HEK293T (cell line): ENCODE data around the gene RBMS1.

ENCODE experiments used
- ARNT ChIP-seq: fragments of 450-650 bp; IDR thresholded peaks from 2 replicates; pipeline ENCODE4 v1.6.1; 2017; ENCODE audit warnings: mild to moderate bottlenecking
- BHLHE40 ChIP-seq: fragments of 450-650 bp; IDR thresholded peaks from 2 replicates; pipeline ENCODE4 v1.6.1; 2016; ENCODE audit warnings: mild to moderate bottlenecking, moderate library complexity, borderline replicate concordance
- FOXM1 ChIP-seq: fragments of 450-650 bp; IDR thresholded peaks from 2 replicates; pipeline ENCODE4 v1.6.1; 2017; ENCODE audit warnings: mild to moderate bottlenecking, borderline replicate concordance
- HDGF ChIP-seq: fragments of 450-650 bp; IDR thresholded peaks from 2 replicates; pipeline ENCODE4 v1.6.1; 2017; ENCODE audit warnings: antibody characterized with exemption, borderline replicate concordance
- L3MBTL2 ChIP-seq: fragments of 450-650 bp; conservative IDR thresholded peaks from 2 replicates; pipeline ENCODE4 v1.6.1; 2016; ENCODE audit warnings: mild to moderate bottlenecking
- LEF1 ChIP-seq: fragments of 450-650 bp; IDR thresholded peaks from 2 replicates; pipeline ENCODE4 v1.6.1; 2017; ENCODE audit warnings: mild to moderate bottlenecking, borderline replicate concordance
- SUZ12 ChIP-seq: fragments of 450-650 bp; IDR thresholded peaks from 2 replicates; pipeline ENCODE4 v1.6.1; 2016; ENCODE audit warnings: mild to moderate bottlenecking

DNA sequence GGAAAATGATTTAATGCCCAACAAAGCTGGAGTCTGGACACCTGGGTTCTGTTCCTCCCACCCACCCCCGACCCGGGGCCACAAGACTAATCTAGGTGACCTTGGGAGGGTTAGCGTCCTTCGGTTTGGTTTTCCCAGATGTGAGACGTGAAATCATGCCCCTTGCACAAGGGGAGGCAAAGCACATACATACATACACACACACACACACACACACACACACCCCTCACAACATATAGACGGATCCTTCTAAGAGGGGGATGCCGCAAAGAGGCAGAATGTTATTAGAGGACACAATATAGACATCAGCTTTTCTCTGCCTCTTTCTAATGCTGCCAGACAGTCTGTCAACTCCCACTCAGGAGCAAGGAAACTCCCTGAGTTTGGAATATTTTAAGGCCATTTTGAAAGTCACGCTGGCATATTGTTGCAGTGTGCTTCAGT, 616 bp upstream of the RBMS1 start:
- TF ChIP-seq SUZ12 (no peak), HDGF (no peak), ARNT (no peak), LEF1 (no peak), FOXM1 (no peak), BHLHE40 (no peak), L3MBTL2 (no peak)
